Measurements from ENCODE around the gene FAM240B.

GRCh38 chr9:38675211-38675610 lies 44.7 kb downstream of the FAM240B start:
- TF ChIP-seq STAT1 (IDR thresholded peaks at IDR 0.05; ENCODE audit: unreplicated experiment): no peak
- TF ChIP-seq CTCF (conservative IDR thresholded peaks at IDR 0.05; ENCODE audit: low read depth in 2 of 2): no peak
- TF ChIP-seq EZH2phosphoT487 (IDR thresholded peaks at IDR 0.05; ENCODE audit: unreplicated experiment): no peak
- TF ChIP-seq, protein P1, sequence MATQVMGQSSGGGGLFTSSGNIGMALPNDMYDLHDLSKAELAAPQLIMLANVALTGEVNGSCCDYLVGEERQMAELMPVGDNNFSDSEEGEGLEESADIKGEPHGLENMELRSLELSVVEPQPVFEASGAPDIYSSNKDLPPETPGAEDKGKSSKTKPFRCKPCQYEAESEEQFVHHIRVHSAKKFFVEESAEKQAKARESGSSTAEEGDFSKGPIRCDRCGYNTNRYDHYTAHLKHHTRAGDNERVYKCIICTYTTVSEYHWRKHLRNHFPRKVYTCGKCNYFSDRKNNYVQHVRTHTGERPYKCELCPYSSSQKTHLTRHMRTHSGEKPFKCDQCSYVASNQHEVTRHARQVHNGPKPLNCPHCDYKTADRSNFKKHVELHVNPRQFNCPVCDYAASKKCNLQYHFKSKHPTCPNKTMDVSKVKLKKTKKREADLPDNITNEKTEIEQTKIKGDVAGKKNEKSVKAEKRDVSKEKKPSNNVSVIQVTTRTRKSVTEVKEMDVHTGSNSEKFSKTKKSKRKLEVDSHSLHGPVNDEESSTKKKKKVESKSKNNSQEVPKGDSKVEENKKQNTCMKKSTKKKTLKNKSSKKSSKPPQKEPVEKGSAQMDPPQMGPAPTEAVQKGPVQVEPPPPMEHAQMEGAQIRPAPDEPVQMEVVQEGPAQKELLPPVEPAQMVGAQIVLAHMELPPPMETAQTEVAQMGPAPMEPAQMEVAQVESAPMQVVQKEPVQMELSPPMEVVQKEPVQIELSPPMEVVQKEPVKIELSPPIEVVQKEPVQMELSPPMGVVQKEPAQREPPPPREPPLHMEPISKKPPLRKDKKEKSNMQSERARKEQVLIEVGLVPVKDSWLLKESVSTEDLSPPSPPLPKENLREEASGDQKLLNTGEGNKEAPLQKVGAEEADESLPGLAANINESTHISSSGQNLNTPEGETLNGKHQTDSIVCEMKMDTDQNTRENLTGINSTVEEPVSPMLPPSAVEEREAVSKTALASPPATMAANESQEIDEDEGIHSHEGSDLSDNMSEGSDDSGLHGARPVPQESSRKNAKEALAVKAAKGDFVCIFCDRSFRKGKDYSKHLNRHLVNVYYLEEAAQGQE (IDR thresholded peaks at IDR 0.05; ENCODE audit: unreplicated experiment): no peak
- TF ChIP-seq NANOG (IDR thresholded peaks at IDR 0.05; ENCODE audit: borderline replicate concordance): no peak
- no peak for TF ChIP-seq JUNB (IDR thresholded peaks at IDR 0.05; ENCODE audit: unreplicated experiment)

All from GM23338 (cell line).